HEK293 (cell line): ENCODE data around the gene CYTH3.

Experiments
- CTCF ChIA-PET: fragments of 350-600 bp; formaldehyde crosslinking; extraction: SDS; loops from one replicate; lab custom pipeline; 2021; ENCODE audit warnings: antibody characterized with exemption; lab: Yijun Ruan, JAX
- POLR2A ChIA-PET: fragments of 300-600 bp; formaldehyde crosslinking; extraction: SDS; loops from one replicate; lab custom pipeline; 2020; ENCODE audit warnings: antibody characterized with exemption, inconsistent platforms; lab: Yijun Ruan, JAX
- H3K27ac ChIP-seq: fragments of 200-500 bp; sonication (Bioruptor generic); 2 replicates; pipeline ENCODE4 v1.5.1; 2014; ENCODE audit warnings: low read depth, low read length, control low read depth, inconsistent platforms; ENCODE audit errors: extremely low read depth
- H3K36me3 ChIP-seq, 2 experiments: fragments of 200-500 bp in 1 of 2; sonication (Bioruptor generic) in 1 of 2; 1 replicate in 1 of 2; 2 replicates in 1 of 2; pipeline ENCODE4 v1.5.1; 2014 to 2017; ENCODE audit warnings: inconsistent platforms in 2 of 2, low read length in 2 of 2; ENCODE audit not compliant: control insufficient read depth in 2 of 2, insufficient read depth in 1 of 2
- H3K4me1 ChIP-seq: fragments of 200-500 bp; sonication (Bioruptor generic); 2 replicates; pipeline ENCODE4 v1.5.1; 2014; ENCODE audit warnings: mild to moderate bottlenecking, low read length, inconsistent platforms; ENCODE audit not compliant: control insufficient read depth, insufficient read depth
- H3K4me3 ChIP-seq: 2 replicates; pipeline ENCODE4 v1.5.1; 2011; ENCODE audit warnings: low read depth, mild to moderate bottlenecking, control low read depth, low read length, moderate library complexity
- H3K9me3 ChIP-seq: fragments of 200-500 bp; sonication (Bioruptor generic); 2 replicates; pipeline ENCODE4 v1.5.1; 2014; ENCODE audit warnings: low read depth, low read length, inconsistent platforms; ENCODE audit not compliant: control insufficient read depth, insufficient read depth
- CTCF ChIP-seq: fragments of 450-650 bp; formaldehyde crosslinking; IDR thresholded peaks from 2 replicates; pipeline ENCODE4 v1.5.1; 2016; ENCODE audit warnings: missing biosample characterization, missing genetic modification characterization
- KLF8 ChIP-seq: fragments of 450-650 bp; formaldehyde crosslinking; IDR thresholded peaks from 2 replicates; pipeline ENCODE4 v1.5.1; 2016; ENCODE audit warnings: missing biosample characterization, missing genetic modification characterization
- KLF9 ChIP-seq: fragments of 450-650 bp; formaldehyde crosslinking; IDR thresholded peaks from 2 replicates; pipeline ENCODE4 v1.5.1; 2016; ENCODE audit warnings: missing biosample characterization, missing genetic modification characterization, low read depth
- PRDM1 ChIP-seq: fragments of 450-650 bp; formaldehyde crosslinking; IDR thresholded peaks from 2 replicates; pipeline ENCODE4; 2016; ENCODE audit warnings: missing biosample characterization, missing genetic modification characterization
- PRDM6 ChIP-seq: fragments of 450-650 bp; formaldehyde crosslinking; IDR thresholded peaks from 2 replicates; pipeline ENCODE4 v1.5.1; 2017; ENCODE audit warnings: missing biosample characterization, missing genetic modification characterization
- REST ChIP-seq: fragments of 450-650 bp; formaldehyde crosslinking; IDR thresholded peaks from 2 replicates; pipeline ENCODE4 v1.5.1; 2016; ENCODE audit warnings: missing biosample characterization, missing genetic modification characterization
- SP7 ChIP-seq: fragments of 450-650 bp; formaldehyde crosslinking; IDR thresholded peaks from 2 replicates; pipeline ENCODE4 v1.5.1; 2016; ENCODE audit warnings: missing biosample characterization, missing genetic modification characterization
- ZBTB17 ChIP-seq: fragments of 450-650 bp; formaldehyde crosslinking; IDR thresholded peaks from 2 replicates; pipeline ENCODE4 v1.5.1; 2016; ENCODE audit warnings: missing biosample characterization, missing genetic modification characterization
- ZBTB20 ChIP-seq: fragments of 450-650 bp; formaldehyde crosslinking; IDR thresholded peaks from 2 replicates; pipeline ENCODE4 v1.5.1; 2016; ENCODE audit warnings: missing biosample characterization, missing genetic modification characterization
- ZBTB8A ChIP-seq: fragments of 450-650 bp; formaldehyde crosslinking; IDR thresholded peaks from 2 replicates; pipeline ENCODE4 v1.5.1; 2016; ENCODE audit warnings: missing biosample characterization, missing genetic modification characterization
- ZFHX2 ChIP-seq: fragments of 450-650 bp; formaldehyde crosslinking; conservative IDR thresholded peaks from 2 replicates; pipeline ENCODE4 v1.5.1; 2016; ENCODE audit warnings: missing biosample characterization, missing genetic modification characterization
- ZNF2 ChIP-seq: fragments of 450-650 bp; formaldehyde crosslinking; IDR thresholded peaks from 2 replicates; pipeline ENCODE4 v1.5.1; 2016; ENCODE audit warnings: missing biosample characterization, missing genetic modification characterization
- ZNF214 ChIP-seq: fragments of 450-650 bp; formaldehyde crosslinking; IDR thresholded peaks from 2 replicates; pipeline ENCODE4 v1.5.1; 2017; ENCODE audit warnings: missing biosample characterization, mild to moderate bottlenecking, missing genetic modification characterization, borderline replicate concordance
- ZNF335 ChIP-seq: fragments of 450-650 bp; formaldehyde crosslinking; conservative IDR thresholded peaks from 2 replicates; pipeline ENCODE4 v1.5.1; 2016; ENCODE audit warnings: missing biosample characterization, missing genetic modification characterization
- ZNF341 ChIP-seq: fragments of 450-650 bp; formaldehyde crosslinking; IDR thresholded peaks from 2 replicates; pipeline ENCODE4; 2016; ENCODE audit warnings: low read depth, missing biosample characterization, missing genetic modification characterization
- ZNF394 ChIP-seq: fragments of 450-650 bp; formaldehyde crosslinking; IDR thresholded peaks from 2 replicates; pipeline ENCODE4 v1.5.1; 2016; ENCODE audit warnings: missing biosample characterization, missing genetic modification characterization, mild to moderate bottlenecking, moderate library complexity, borderline replicate concordance
- ZNF398 ChIP-seq: fragments of 450-650 bp; formaldehyde crosslinking; IDR thresholded peaks from 2 replicates; pipeline ENCODE4 v1.5.1; 2017; ENCODE audit warnings: missing biosample characterization, missing genetic modification characterization
- ZNF549 ChIP-seq: fragments of 450-650 bp; IDR thresholded peaks from 2 replicates; pipeline ENCODE4 v1.5.1; 2018; ENCODE audit warnings: missing biosample characterization, missing genetic modification characterization, mild to moderate bottlenecking, inconsistent platforms, moderate library complexity
- ZNF600 ChIP-seq: fragments of 450-650 bp; formaldehyde crosslinking; IDR thresholded peaks from 2 replicates; pipeline ENCODE4 v1.5.1; 2016; ENCODE audit warnings: missing biosample characterization, missing genetic modification characterization

Gene CYTH3

GRCh38 chr7:6271694-6272440 lies 557 bp downstream of the CYTH3 start (continued):
- TF ChIP-seq PRDM6 (tag by site-specific recombination), result no peak

- peak; percentile 46; the same call in 1 of the 2 replicates for TF ChIP-seq KLF9 (tag by site-specific recombination)
- peak; percentile 70 for TF ChIP-seq SP7 (tag by site-specific recombination)
- no peak for TF ChIP-seq ZNF214 (tag by site-specific recombination)
- peak; percentile 26; the same call in 1 of the 2 replicates for TF ChIP-seq ZNF398 (tag by site-specific recombination)
- TF ChIP-seq ZNF335, result peak; percentile 93
- TF ChIP-seq CTCF (tag by site-specific recombination), result peak; percentile 66
- peak; percentile 30; the same call in 1 of the 2 replicates for TF ChIP-seq ZNF341 (tag by site-specific recombination)
- no peak for TF ChIP-seq REST (tag by site-specific recombination)
- TF ChIP-seq ZFHX2 (tag by site-specific recombination), result peak; percentile 56; the same call in 1 of the 2 replicates
- TF ChIP-seq ZBTB20 (tag by site-specific recombination), result peak; percentile 48; the same call in 1 of the 2 replicates
- TF ChIP-seq ZNF394 (tag by site-specific recombination), result peak; percentile 24; the same call in 1 of the 2 replicates
- peak; percentile 31; the same call in 1 of the 2 replicates for TF ChIP-seq ZBTB17 (tag by site-specific recombination)
- no peak for TF ChIP-seq ZNF2 (tag by site-specific recombination)
- peak; percentile 13; the same call in 1 of the 2 replicates for TF ChIP-seq ZBTB8A (tag by site-specific recombination)
- no peak for TF ChIP-seq ZNF549
- peak; percentile 83 for TF ChIP-seq ZNF600 (tag by site-specific recombination)
- 0 out of 2 replicates have a peak, but pooled peaks have one; percentile 25 for TF ChIP-seq KLF8 (tag by site-specific recombination)
- TF ChIP-seq PRDM1, result no peak
- peak overlapping the region; percentile 12; the same call in 1 of the 2 replicates for H3K27ac ChIP-seq
- H3K9me3 ChIP-seq, result no peaks in the 10 kb centered on the region
- peaks cover 8% of the 10 kb centered on the region for H3K4me1 ChIP-seq
- CTCF ChIA-PET, result interaction anchor here (0.6 to 1.5 kb wide), 6 partner anchors 10 to 444 kb away, joined by 3 to 5 read pairs (median 4); no protein-coding TSS in a partner anchor
- no peaks in the 10 kb centered on the region for H3K36me3 ChIP-seq
- POLR2A ChIA-PET, result interaction anchor here (0.6 kb wide), 2 partner anchors 23 to 110 kb away, joined by 3 to 6 read pairs; no protein-coding TSS in a partner anchor
- H3K4me3 ChIP-seq, result peak overlapping the region; percentile 75
Measured at GRCh38 chr7:6271060-6271658, 1.3 kb downstream of the CYTH3 start.
